Measurements from ENCODE around the gene GAB1. TPM values are rescaled to one million over a fixed set of nuclear protein-coding genes. Genes with fewer than 3 reads are reported as not detected.

GAB1 gene
- total RNA-seq, 1 donor from 2014 or later, result 29.7 TPM

GRCh38 chr4:143341186-143341755 is 4.6 kb downstream of the GAB1 start:
- Mint-ChIP-seq H3K36me3 (ENCODE audit: unreplicated experiment) (no peaks in the 10 kb centered on the region), H3K27ac (ENCODE audit: unreplicated experiment) (peak overlapping the region; percentile 62), H3K4me3 (ENCODE audit: unreplicated experiment) (no peak overlapping the region), H3K9me3 (ENCODE audit: unreplicated experiment) (peaks cover 4% of the 10 kb centered on the region), H3K4me1 (ENCODE audit: low read depth, unreplicated experiment) (peaks cover 16% of the 10 kb centered on the region), H3K27me3 (ENCODE audit: unreplicated experiment) (peaks cover 4% of the 10 kb centered on the region)
- DNase-seq, result no peak
- TF ChIP-seq, protein P1, sequence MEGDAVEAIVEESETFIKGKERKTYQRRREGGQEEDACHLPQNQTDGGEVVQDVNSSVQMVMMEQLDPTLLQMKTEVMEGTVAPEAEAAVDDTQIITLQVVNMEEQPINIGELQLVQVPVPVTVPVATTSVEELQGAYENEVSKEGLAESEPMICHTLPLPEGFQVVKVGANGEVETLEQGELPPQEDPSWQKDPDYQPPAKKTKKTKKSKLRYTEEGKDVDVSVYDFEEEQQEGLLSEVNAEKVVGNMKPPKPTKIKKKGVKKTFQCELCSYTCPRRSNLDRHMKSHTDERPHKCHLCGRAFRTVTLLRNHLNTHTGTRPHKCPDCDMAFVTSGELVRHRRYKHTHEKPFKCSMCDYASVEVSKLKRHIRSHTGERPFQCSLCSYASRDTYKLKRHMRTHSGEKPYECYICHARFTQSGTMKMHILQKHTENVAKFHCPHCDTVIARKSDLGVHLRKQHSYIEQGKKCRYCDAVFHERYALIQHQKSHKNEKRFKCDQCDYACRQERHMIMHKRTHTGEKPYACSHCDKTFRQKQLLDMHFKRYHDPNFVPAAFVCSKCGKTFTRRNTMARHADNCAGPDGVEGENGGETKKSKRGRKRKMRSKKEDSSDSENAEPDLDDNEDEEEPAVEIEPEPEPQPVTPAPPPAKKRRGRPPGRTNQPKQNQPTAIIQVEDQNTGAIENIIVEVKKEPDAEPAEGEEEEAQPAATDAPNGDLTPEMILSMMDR (IDR thresholded peaks at IDR 0.05; ENCODE audit: partially characterized antibody, unreplicated experiment), result no peak

- Mint-ChIP-seq H3K36me3 (ENCODE audit: unreplicated experiment) (no peaks in the 10 kb centered on the region), H3K9me3 (ENCODE audit: unreplicated experiment) (no peaks in the 10 kb centered on the region), H3K4me1 (ENCODE audit: low read depth, unreplicated experiment) (peaks cover 19% of the 10 kb centered on the region), H3K4me3 (ENCODE audit: unreplicated experiment) (no peak overlapping the region), H3K27me3 (ENCODE audit: unreplicated experiment) (no peaks in the 10 kb centered on the region), H3K27ac (ENCODE audit: unreplicated experiment) (no peak overlapping the region)
- TF ChIP-seq, protein P1 (IDR thresholded peaks at IDR 0.05; ENCODE audit: partially characterized antibody, unreplicated experiment), result no peak
- no peak for DNase-seq
Measured at GRCh38 chr4:143343276-143343831, 6.7 kb downstream of the GAB1 start.

DNA sequence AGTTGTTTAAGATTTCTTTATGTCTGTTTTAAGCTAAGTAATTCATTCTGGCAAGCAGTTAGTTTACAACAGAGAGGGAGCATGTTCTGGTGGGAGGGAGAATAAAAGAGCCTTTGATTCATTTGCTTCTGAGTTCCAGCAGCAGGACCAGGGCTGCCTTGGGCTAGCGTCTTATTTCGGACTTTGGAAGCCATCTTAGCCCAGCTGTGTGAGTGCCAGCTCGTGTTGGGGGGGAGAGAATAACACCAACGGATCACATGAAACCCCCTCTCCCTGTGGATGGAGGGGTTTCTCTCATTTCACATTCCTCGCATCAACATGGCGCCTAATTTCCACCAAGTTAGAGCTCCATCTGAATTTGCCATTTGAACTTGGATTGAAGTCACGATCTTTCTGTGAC is 7.4 kb downstream of the GAB1 start:
- TF ChIP-seq, protein P1 (IDR thresholded peaks at IDR 0.05; ENCODE audit: partially characterized antibody, unreplicated experiment), result no peak
- Mint-ChIP-seq H3K9me3 (ENCODE audit: unreplicated experiment) (no peaks in the 10 kb centered on the region), H3K36me3 (ENCODE audit: unreplicated experiment) (no peaks in the 10 kb centered on the region), H3K27me3 (ENCODE audit: unreplicated experiment) (no peaks in the 10 kb centered on the region), H3K27ac (ENCODE audit: unreplicated experiment) (no peak overlapping the region), H3K4me3 (ENCODE audit: unreplicated experiment) (no peak overlapping the region), H3K4me1 (ENCODE audit: low read depth, unreplicated experiment) (peaks cover 23% of the 10 kb centered on the region)
- DNase-seq, result no peak

GRCh38 chr4:143344774-143345173 is 8.1 kb downstream of the GAB1 start:
- no peak for DNase-seq
- no peak overlapping the region for H3K27ac Mint-ChIP-seq (ENCODE audit: unreplicated experiment)
- H3K4me1 Mint-ChIP-seq (ENCODE audit: low read depth, unreplicated experiment), result peaks cover 21% of the 10 kb centered on the region
- H3K4me3 Mint-ChIP-seq (ENCODE audit: unreplicated experiment), result no peak overlapping the region
- no peaks in the 10 kb centered on the region for H3K27me3 Mint-ChIP-seq (ENCODE audit: unreplicated experiment)
- H3K9me3 Mint-ChIP-seq (ENCODE audit: unreplicated experiment), result no peaks in the 10 kb centered on the region
- TF ChIP-seq, protein P1 (IDR thresholded peaks at IDR 0.05; ENCODE audit: partially characterized antibody, unreplicated experiment), result no peak
- no peaks in the 10 kb centered on the region for H3K36me3 Mint-ChIP-seq (ENCODE audit: unreplicated experiment)

DNA sequence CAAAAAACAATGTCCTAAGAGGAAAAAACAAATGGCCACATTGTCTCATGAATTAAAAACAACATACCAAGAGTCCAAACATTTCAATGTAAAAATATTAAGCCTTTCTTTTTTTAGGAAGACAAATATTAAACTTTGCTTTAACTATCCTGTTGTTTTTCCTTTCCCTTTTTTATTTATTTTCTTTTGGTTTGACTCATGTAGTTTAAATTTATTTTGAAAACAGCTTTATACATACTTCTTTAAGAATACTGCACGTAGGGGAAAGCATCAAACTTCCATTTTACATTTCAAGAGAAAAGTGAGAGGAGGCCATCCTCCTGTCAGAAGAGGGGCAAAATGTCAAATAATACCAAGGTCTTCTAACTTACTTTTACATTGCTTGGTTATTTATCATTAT is 8.7 kb downstream of the GAB1 start:
- no peak for DNase-seq
- no peak overlapping the region for H3K27ac Mint-ChIP-seq (ENCODE audit: unreplicated experiment)
- TF ChIP-seq, protein P1 (IDR thresholded peaks at IDR 0.05; ENCODE audit: partially characterized antibody, unreplicated experiment), result no peak
- H3K4me3 Mint-ChIP-seq (ENCODE audit: unreplicated experiment), result no peak overlapping the region
- H3K4me1 Mint-ChIP-seq (ENCODE audit: low read depth, unreplicated experiment), result peaks cover 22% of the 10 kb centered on the region
- no peaks in the 10 kb centered on the region for H3K9me3 Mint-ChIP-seq (ENCODE audit: unreplicated experiment)
- no peaks in the 10 kb centered on the region for H3K27me3 Mint-ChIP-seq (ENCODE audit: unreplicated experiment)
- H3K36me3 Mint-ChIP-seq (ENCODE audit: unreplicated experiment), result no peaks in the 10 kb centered on the region

Data from glutamatergic neuron (in vitro differentiated cells).